ENCODE results near the gene GPR3. TPM values are rescaled to one million over a fixed set of nuclear protein-coding genes. Genes with fewer than 3 reads are reported as not detected.

Gene GPR3
- total and polyA plus RNA-seq, 2 of the 13 experiments (the other 11 are each of a cell fraction or from before 2014, with no cell fraction given), result 1.00 to 2.6 TPM

DNA sequence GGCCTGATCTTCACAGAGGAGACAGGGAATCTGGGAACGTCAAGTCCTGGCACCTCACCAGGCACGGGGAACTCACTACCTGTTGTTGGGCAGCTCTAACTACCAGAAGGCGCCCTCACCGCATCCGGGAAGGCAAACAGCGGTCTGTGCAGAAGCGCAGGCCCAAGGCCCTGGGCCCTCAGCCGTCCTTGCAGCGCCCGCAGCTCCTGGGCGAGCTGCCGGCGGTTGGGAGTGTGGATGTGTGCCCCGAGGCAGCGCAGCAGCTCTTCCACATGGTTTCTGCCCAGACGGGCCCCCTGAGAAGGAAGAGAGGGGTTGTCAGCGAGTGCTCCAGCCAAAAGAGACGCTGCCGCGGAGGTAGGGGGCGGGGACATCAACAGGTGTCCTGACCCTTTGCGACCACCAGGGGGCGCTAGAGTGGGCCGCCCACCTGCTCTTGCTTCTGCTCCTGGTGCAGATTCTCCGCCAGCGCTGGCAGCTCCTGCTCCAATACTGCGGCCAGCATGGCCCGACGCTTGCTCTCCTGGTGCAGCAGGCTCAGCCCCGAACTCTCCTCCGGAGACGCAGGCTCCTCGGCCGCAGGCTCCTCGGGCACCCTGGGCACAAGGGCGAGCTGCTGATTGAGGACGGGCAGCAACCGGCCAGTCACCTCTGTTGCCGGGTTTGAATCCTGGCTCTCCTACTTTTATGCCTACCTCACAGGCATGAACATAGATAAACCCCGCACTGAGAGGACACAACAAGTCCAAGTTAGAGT lies 35.0 kb upstream of the GPR3 start (continued):
- TF ChIP-seq, protein P1, sequence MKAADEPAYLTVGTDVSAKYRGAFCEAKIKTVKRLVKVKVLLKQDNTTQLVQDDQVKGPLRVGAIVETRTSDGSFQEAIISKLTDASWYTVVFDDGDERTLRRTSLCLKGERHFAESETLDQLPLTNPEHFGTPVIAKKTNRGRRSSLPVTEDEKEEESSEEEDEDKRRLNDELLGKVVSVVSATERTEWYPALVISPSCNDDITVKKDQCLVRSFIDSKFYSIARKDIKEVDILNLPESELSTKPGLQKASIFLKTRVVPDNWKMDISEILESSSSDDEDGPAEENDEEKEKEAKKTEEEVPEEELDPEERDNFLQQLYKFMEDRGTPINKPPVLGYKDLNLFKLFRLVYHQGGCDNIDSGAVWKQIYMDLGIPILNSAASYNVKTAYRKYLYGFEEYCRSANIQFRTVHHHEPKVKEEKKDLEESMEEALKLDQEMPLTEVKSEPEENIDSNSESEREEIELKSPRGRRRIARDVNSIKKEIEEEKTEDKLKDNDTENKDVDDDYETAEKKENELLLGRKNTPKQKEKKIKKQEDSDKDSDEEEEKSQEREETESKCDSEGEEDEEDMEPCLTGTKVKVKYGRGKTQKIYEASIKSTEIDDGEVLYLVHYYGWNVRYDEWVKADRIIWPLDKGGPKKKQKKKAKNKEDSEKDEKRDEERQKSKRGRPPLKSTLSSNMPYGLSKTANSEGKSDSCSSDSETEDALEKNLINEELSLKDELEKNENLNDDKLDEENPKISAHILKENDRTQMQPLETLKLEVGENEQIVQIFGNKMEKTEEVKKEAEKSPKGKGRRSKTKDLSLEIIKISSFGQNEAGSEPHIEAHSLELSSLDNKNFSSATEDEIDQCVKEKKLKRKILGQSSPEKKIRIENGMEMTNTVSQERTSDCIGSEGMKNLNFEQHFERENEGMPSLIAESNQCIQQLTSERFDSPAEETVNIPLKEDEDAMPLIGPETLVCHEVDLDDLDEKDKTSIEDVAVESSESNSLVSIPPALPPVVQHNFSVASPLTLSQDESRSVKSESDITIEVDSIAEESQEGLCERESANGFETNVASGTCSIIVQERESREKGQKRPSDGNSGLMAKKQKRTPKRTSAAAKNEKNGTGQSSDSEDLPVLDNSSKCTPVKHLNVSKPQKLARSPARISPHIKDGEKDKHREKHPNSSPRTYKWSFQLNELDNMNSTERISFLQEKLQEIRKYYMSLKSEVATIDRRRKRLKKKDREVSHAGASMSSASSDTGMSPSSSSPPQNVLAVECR (CRISPR knock-in tag; IDR thresholded peaks at IDR 0.05; ENCODE audit: borderline replicate concordance), result peak; percentile 64; the same call in 1 of the 2 replicates
- peak; percentile 56; the same call in 1 of the 2 replicates for TF ChIP-seq ZBTB7B (CRISPR knock-in tag; IDR thresholded peaks at IDR 0.05)
- TF ChIP-seq SP4 (CRISPR knock-in tag; IDR thresholded peaks at IDR 0.05), result peak; percentile 41; the same call in 1 of the 2 replicates
- TF ChIP-seq SIN3A (IDR thresholded peaks at IDR 0.05; ENCODE audit: borderline replicate concordance, low read depth, low read length), result no peak
- TF ChIP-seq, protein P2, sequence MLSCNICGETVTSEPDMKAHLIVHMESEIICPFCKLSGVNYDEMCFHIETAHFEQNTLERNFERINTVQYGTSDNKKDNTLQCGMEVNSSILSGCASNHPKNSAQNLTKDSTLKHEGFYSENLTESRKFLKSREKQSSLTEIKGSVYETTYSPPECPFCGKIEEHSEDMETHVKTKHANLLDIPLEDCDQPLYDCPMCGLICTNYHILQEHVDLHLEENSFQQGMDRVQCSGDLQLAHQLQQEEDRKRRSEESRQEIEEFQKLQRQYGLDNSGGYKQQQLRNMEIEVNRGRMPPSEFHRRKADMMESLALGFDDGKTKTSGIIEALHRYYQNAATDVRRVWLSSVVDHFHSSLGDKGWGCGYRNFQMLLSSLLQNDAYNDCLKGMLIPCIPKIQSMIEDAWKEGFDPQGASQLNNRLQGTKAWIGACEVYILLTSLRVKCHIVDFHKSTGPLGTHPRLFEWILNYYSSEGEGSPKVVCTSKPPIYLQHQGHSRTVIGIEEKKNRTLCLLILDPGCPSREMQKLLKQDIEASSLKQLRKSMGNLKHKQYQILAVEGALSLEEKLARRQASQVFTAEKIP (CRISPR knock-in tag; IDR thresholded peaks at IDR 0.05; ENCODE audit: borderline replicate concordance), result no peak
- peak; percentile 56 for TF ChIP-seq HOXA3 (CRISPR knock-in tag; IDR thresholded peaks at IDR 0.05)
- TF ChIP-seq IKZF1 (IDR thresholded peaks at IDR 0.05), result no peak
- no peak for TF ChIP-seq ZFP36L1 (CRISPR knock-in tag; IDR thresholded peaks at IDR 0.05)
- TF ChIP-seq, protein P3, sequence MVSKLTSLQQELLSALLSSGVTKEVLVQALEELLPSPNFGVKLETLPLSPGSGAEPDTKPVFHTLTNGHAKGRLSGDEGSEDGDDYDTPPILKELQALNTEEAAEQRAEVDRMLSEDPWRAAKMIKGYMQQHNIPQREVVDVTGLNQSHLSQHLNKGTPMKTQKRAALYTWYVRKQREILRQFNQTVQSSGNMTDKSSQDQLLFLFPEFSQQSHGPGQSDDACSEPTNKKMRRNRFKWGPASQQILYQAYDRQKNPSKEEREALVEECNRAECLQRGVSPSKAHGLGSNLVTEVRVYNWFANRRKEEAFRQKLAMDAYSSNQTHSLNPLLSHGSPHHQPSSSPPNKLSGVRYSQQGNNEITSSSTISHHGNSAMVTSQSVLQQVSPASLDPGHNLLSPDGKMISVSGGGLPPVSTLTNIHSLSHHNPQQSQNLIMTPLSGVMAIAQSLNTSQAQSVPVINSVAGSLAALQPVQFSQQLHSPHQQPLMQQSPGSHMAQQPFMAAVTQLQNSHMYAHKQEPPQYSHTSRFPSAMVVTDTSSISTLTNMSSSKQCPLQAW (CRISPR knock-in tag; IDR thresholded peaks at IDR 0.05), result 0 out of 2 replicates have a peak, but pooled peaks have one; percentile 37
- TF ChIP-seq ZNF235 (CRISPR knock-in tag; IDR thresholded peaks at IDR 0.05; ENCODE audit: borderline replicate concordance), result no peak
- TF ChIP-seq, protein P4, sequence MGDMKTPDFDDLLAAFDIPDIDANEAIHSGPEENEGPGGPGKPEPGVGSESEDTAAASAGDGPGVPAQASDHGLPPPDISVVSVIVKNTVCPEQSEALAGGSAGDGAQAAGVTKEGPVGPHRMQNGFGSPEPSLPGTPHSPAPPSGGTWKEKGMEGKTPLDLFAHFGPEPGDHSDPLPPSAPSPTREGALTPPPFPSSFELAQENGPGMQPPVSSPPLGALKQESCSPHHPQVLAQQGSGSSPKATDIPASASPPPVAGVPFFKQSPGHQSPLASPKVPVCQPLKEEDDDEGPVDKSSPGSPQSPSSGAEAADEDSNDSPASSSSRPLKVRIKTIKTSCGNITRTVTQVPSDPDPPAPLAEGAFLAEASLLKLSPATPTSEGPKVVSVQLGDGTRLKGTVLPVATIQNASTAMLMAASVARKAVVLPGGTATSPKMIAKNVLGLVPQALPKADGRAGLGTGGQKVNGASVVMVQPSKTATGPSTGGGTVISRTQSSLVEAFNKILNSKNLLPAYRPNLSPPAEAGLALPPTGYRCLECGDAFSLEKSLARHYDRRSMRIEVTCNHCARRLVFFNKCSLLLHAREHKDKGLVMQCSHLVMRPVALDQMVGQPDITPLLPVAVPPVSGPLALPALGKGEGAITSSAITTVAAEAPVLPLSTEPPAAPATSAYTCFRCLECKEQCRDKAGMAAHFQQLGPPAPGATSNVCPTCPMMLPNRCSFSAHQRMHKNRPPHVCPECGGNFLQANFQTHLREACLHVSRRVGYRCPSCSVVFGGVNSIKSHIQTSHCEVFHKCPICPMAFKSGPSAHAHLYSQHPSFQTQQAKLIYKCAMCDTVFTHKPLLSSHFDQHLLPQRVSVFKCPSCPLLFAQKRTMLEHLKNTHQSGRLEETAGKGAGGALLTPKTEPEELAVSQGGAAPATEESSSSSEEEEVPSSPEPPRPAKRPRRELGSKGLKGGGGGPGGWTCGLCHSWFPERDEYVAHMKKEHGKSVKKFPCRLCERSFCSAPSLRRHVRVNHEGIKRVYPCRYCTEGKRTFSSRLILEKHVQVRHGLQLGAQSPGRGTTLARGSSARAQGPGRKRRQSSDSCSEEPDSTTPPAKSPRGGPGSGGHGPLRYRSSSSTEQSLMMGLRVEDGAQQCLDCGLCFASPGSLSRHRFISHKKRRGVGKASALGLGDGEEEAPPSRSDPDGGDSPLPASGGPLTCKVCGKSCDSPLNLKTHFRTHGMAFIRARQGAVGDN (CRISPR knock-in tag; IDR thresholded peaks at IDR 0.05), result peak; percentile 73
- TF ChIP-seq, protein P5, sequence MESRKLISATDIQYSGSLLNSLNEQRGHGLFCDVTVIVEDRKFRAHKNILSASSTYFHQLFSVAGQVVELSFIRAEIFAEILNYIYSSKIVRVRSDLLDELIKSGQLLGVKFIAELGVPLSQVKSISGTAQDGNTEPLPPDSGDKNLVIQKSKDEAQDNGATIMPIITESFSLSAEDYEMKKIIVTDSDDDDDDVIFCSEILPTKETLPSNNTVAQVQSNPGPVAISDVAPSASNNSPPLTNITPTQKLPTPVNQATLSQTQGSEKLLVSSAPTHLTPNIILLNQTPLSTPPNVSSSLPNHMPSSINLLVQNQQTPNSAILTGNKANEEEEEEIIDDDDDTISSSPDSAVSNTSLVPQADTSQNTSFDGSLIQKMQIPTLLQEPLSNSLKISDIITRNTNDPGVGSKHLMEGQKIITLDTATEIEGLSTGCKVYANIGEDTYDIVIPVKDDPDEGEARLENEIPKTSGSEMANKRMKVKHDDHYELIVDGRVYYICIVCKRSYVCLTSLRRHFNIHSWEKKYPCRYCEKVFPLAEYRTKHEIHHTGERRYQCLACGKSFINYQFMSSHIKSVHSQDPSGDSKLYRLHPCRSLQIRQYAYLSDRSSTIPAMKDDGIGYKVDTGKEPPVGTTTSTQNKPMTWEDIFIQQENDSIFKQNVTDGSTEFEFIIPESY (CRISPR knock-in tag; IDR thresholded peaks at IDR 0.05), result peak; percentile 89
- TF ChIP-seq ZNF234 (CRISPR knock-in tag; conservative IDR thresholded peaks at IDR 0.05), result no peak
- TF ChIP-seq ATF7 (IDR thresholded peaks at IDR 0.05), result no peak
- no peak for TF ChIP-seq ATF7 (CRISPR knock-in tag; IDR thresholded peaks at IDR 0.05)
